ENCODE measurements around the gene TEC. TPM values are rescaled to one million over a fixed set of nuclear protein-coding genes. Genes with fewer than 3 reads are reported as not detected.
A peak's percentile ranks its signal among the peaks of the same experiment; 100 is the strongest.

The TEC gene
- total and polyA plus RNA-seq, 9 of the 15 experiments (the other 6 are each of a cell fraction or from before 2014, with no cell fraction given), result 5.3 to 14.7 (median 8.8) TPM

- TF ChIP-seq HES1 (IDR thresholded peaks at IDR 0.05; ENCODE audit: low read depth), result 0 out of 2 replicates have a peak, but pooled peaks have one; percentile 18
- TF ChIP-seq KAT8 (IDR thresholded peaks at IDR 0.05; ENCODE audit: low read depth), result no peak
- TF ChIP-seq KLF10 (CRISPR knock-in tag; IDR thresholded peaks at IDR 0.05), result no peak
- TF ChIP-seq PATZ1 (CRISPR knock-in tag; IDR thresholded peaks at IDR 0.05; ENCODE audit: borderline replicate concordance), result no peak
- TF ChIP-seq TRIM25 (IDR thresholded peaks at IDR 0.05; ENCODE audit: borderline replicate concordance), result no peak
- no peak for TF ChIP-seq ZBTB40 (IDR thresholded peaks at IDR 0.05)
- no peak for TF ChIP-seq ZBTB40 (CRISPR knock-in tag; IDR thresholded peaks at IDR 0.05)
- TF ChIP-seq ZEB2 (IDR thresholded peaks at IDR 0.05), result no peak
- TF ChIP-seq NR2C1 (IDR thresholded peaks at IDR 0.05), result no peak
- peak; percentile 24; the same call in 1 of the 2 replicates for TF ChIP-seq NR2C1 (tag; IDR thresholded peaks at IDR 0.05)
- no peak for TF ChIP-seq FOS (IDR thresholded peaks at IDR 0.05; ENCODE audit: extremely low read depth, insufficient read length)
- TF ChIP-seq ARID3A (IDR thresholded peaks at IDR 0.05; ENCODE audit: borderline replicate concordance, low read depth, low read length), result peak; percentile 59; the same call in 1 of the 2 replicates
- TF ChIP-seq TRIM24 (IDR thresholded peaks at IDR 0.05), result peak; percentile 89 to 95
These were observed 26.2 kb downstream of the TEC start (continued) for GRCh38 chr4:48243429-48243828.

Data from K562 (cell line).